ENCODE data around the gene NUDC. TPM values are rescaled to one million over a fixed set of nuclear protein-coding genes. Genes with fewer than 3 reads are reported as not detected.

Gene NUDC
- total and polyA plus RNA-seq, 9 of the 15 experiments (the other 6 are each of a cell fraction or from before 2014, with no cell fraction given), result 9.8 to 234 (median 149) TPM

GRCh38 chr1:26993237-26994019 is 71.9 kb downstream of the NUDC start, which contains the start of gene TRNP1 (continued):
- TF ChIP-seq SPI1 (IDR thresholded peaks at IDR 0.05; ENCODE audit: borderline replicate concordance, low read depth, low read length) (no peak), CBX5 (IDR thresholded peaks at IDR 0.05; ENCODE audit: borderline replicate concordance, low read depth) (no peak), EWSR1 (IDR thresholded peaks at IDR 0.05; ENCODE audit: borderline replicate concordance, low read depth, partially characterized antibody) (no peak), MCM7 (IDR thresholded peaks at IDR 0.05) (no peak), ZNF395 (CRISPR knock-in tag; IDR thresholded peaks at IDR 0.05) (no peak), CSDE1 (IDR thresholded peaks at IDR 0.05) (no peak), HDAC1 (IDR thresholded peaks at IDR 0.05) (no peak), SMC3 (conservative IDR thresholded peaks at IDR 0.05; ENCODE audit: insufficient read depth, low read depth, low read length) (no peak), TEAD4 (IDR thresholded peaks at IDR 0.05; ENCODE audit: low read length) (no peak), TEAD4 (CRISPR knock-in tag; IDR thresholded peaks at IDR 0.05; ENCODE audit: borderline replicate concordance) (no peak), DDX20 (tag; IDR thresholded peaks at IDR 0.05; ENCODE audit: low read depth) (no peak), THRB (CRISPR knock-in tag; conservative IDR thresholded peaks at IDR 0.05) (no peak), CC2D1A (IDR thresholded peaks at IDR 0.05) (no peak), KAT7 (CRISPR knock-in tag; IDR thresholded peaks at IDR 0.05; ENCODE audit: borderline replicate concordance) (peak; percentile 60; the same call in 1 of the 2 replicates), ZNF668 (CRISPR knock-in tag; IDR thresholded peaks at IDR 0.05) (no peak), ARHGAP35 (IDR thresholded peaks at IDR 0.05; ENCODE audit: partially characterized antibody) (no peak), POLR2H (tag; IDR thresholded peaks at IDR 0.05; ENCODE audit: low read depth) (no peak), ZBTB8A (IDR thresholded peaks at IDR 0.05; ENCODE audit: partially characterized antibody) (no peak), PHB2 (IDR thresholded peaks at IDR 0.05; ENCODE audit: low read depth) (no peak), SMARCC2 (IDR thresholded peaks at IDR 0.05; ENCODE audit: low read depth) (no peak), HMGXB4 (CRISPR knock-in tag; IDR thresholded peaks at IDR 0.05) (0 out of 2 replicates have a peak, but pooled peaks have one; percentile 5), ZNF79 (CRISPR knock-in tag; IDR thresholded peaks at IDR 0.05; ENCODE audit: low read depth) (no peak), FOSL1 (tag; conservative IDR thresholded peaks at IDR 0.05) (no peak), ZNF184 (CRISPR knock-in tag; IDR thresholded peaks at IDR 0.05) (no peak), ZNF224 (CRISPR knock-in tag; IDR thresholded peaks at IDR 0.05) (no peak)
